CD14-positive monocyte (primary cell): ENCODE measurements around the gene RPS6KA4. TPM values are rescaled to one million over a fixed set of nuclear protein-coding genes. Genes with fewer than 3 reads are reported as not detected.

Experiments
- DNase-seq, 3 donors: peaks; one replicate each; pipeline ENCODE4 v3.0.0-alpha.2; 2011 to 2022
- H2AFZ ChIP-seq: 2 replicates; pipeline ENCODE4 v1.6.0; 2012; ENCODE audit warnings: mild to moderate bottlenecking, low read depth, low read length, inconsistent platforms; ENCODE audit not compliant: insufficient read depth, poor library complexity, severe bottlenecking
- H3K27ac ChIP-seq, 2 donors: 1 replicate in 1 of 2; 2 replicates in 1 of 2; pipeline ENCODE4 v1.5.1; 2012 to 2013; ENCODE audit warnings: low read length in 2 of 2, control low read depth in 1 of 2, inconsistent platforms in 1 of 2, low read depth in 1 of 2, mild to moderate bottlenecking in 1 of 2
- H3K27me3 ChIP-seq, 2 donors: one replicate each; pipeline versions ENCODE4 v1.6.0 to v1.6.1; 2011 to 2013; ENCODE audit warnings: low read length in 2 of 2; ENCODE audit not compliant: control insufficient read depth in 2 of 2, insufficient read depth in 2 of 2
- H3K36me3 ChIP-seq, 2 donors: replicated peaks in 1 of 2; 1 replicate in 1 of 2; 2 replicates in 1 of 2; pipeline versions ENCODE4 v1.5.1 to v1.6.1; 2012 to 2013; ENCODE audit warnings: low read length in 2 of 2, control low read depth in 1 of 2, inconsistent platforms in 1 of 2, mild to moderate bottlenecking in 1 of 2; ENCODE audit not compliant: insufficient read depth in 2 of 2, control insufficient read depth in 1 of 2
- H3K4me1 ChIP-seq, 2 donors: 1 replicate in 1 of 2; 2 replicates in 1 of 2; pipeline versions ENCODE4 v1.5.1 to v1.6.1; 2012 to 2013; ENCODE audit warnings: low read length in 2 of 2, control low read depth in 1 of 2, inconsistent platforms in 1 of 2, mild to moderate bottlenecking in 1 of 2, moderate library complexity in 1 of 2; ENCODE audit not compliant: insufficient read depth in 2 of 2, control insufficient read depth in 1 of 2
- H3K4me2 ChIP-seq: replicated peaks from 2 replicates; pipeline ENCODE3; 2012; ENCODE audit warnings: low read length, moderate library complexity, mild to moderate bottlenecking; ENCODE audit not compliant: poor library complexity, severe bottlenecking; ENCODE audit errors: extremely low read depth
- H3K4me3 ChIP-seq, 3 experiments: fragments of 200-600 bp in 1 of 3; sonication (generic) in 1 of 3; replicated peaks in 1 of 3; 1 replicate in 2 of 3; 2 replicates in 1 of 3; pipeline ENCODE4 v1.5.1; 2011 to 2013; ENCODE audit warnings: low read length in 3 of 3, mild to moderate bottlenecking in 3 of 3, control low read depth in 2 of 3, low read depth in 2 of 3, inconsistent platforms in 1 of 3, moderate library complexity in 1 of 3
- H3K79me2 ChIP-seq: 2 replicates; pipeline ENCODE4 v1.6.0; 2012; ENCODE audit warnings: mild to moderate bottlenecking, control low read depth, inconsistent platforms, low read length, moderate library complexity; ENCODE audit not compliant: insufficient read depth
- H3K9ac ChIP-seq: 2 replicates; pipeline ENCODE4 v1.6.0; 2017; ENCODE audit warnings: low read length, mild to moderate bottlenecking; ENCODE audit not compliant: insufficient read depth, poor library complexity, severe bottlenecking
- H3K9me3 ChIP-seq, 2 donors: replicated peaks in 1 of 2; 1 replicate in 1 of 2; 2 replicates in 1 of 2; pipeline versions ENCODE4 v1.5.1 to v1.6.1; 2012 to 2013; ENCODE audit warnings: low read length in 2 of 2, control low read depth in 1 of 2; ENCODE audit not compliant: control insufficient read depth in 1 of 2, insufficient read depth in 1 of 2
- H4K20me1 ChIP-seq: 2 replicates; pipeline ENCODE4 v1.6.0; 2012; ENCODE audit warnings: mild to moderate bottlenecking, low read length, control low read depth, moderate library complexity; ENCODE audit not compliant: insufficient read depth
- H3K27ac Mint-ChIP-seq, 7 donors: one replicate each; pipeline ENCODE4 v1.8.0; 2020; ENCODE audit warnings: mild to moderate bottlenecking in 7 of 7, mixed read lengths in 7 of 7, moderate library complexity in 6 of 7, inconsistent platforms in 2 of 7
- H3K27me3 Mint-ChIP-seq, 3 donors: one replicate each; pipeline ENCODE4 v1.8.0; 2021 to 2022; ENCODE audit warnings: low read depth in 3 of 3, mild to moderate bottlenecking in 3 of 3, mixed read lengths in 3 of 3, moderate library complexity in 3 of 3, inconsistent platforms in 1 of 3
- H3K36me3 Mint-ChIP-seq, 2 donors: one replicate each; pipeline ENCODE4 v1.8.0; 2020; ENCODE audit warnings: mixed read lengths in 2 of 2, inconsistent platforms in 1 of 2, mild to moderate bottlenecking in 1 of 2
- H3K4me1 Mint-ChIP-seq: one replicate; pipeline ENCODE4 v1.8.0; 2020; ENCODE audit warnings: mild to moderate bottlenecking, mixed read lengths
- H3K4me3 Mint-ChIP-seq, 2 donors: one replicate each; pipeline ENCODE4 v1.8.0; 2020; ENCODE audit warnings: mild to moderate bottlenecking in 2 of 2, mixed read lengths in 2 of 2, moderate library complexity in 1 of 2
- H3K9me3 Mint-ChIP-seq, 7 donors: one replicate each; pipeline ENCODE4 v1.8.0; 2020 to 2022; ENCODE audit warnings: mixed read lengths in 7 of 7, mild to moderate bottlenecking in 6 of 7, moderate library complexity in 6 of 7, inconsistent platforms in 2 of 7
- CTCF ChIP-seq: fragments of 200-600 bp; IDR thresholded peaks from one replicate; pipeline ENCODE4 v1.8.0; 2022; ENCODE audit warnings: antibody characterized with exemption, mild to moderate bottlenecking
- WGBS: methylation state at CpG from one replicate; pipeline ENCODE4 v1.1.5; 2013; ENCODE audit warnings: missing lambda C conversion rate; ENCODE audit not compliant: insufficient coverage; 5-methylcytosine and 5-hydroxymethylcytosine counted together
- intact Hi-C, 2 donors: fragments of 100-400 bp; cut with micrococcal nuclease; formaldehyde crosslinking; loops; one replicate each; pipeline versions ENCODE4 v1.15.0 to v1.15.1; 2023
- polyA plus RNA-seq, 3 donors: library from polyadenylated mRNA; depleted of rRNA in 1 of 3; unstranded in 2 of 3; stranded (reverse) in 1 of 3; fragments of 300-500 nt in 2 of 3; fragments of >200 nt in 1 of 3; fragmentation: Illumina TruSeq in 2 of 3; gene quantifications; 1 replicate in 2 of 3; 2 replicates in 1 of 3; pipeline ENCODE4 v1.2.3, GENCODE V29; 2012 to 2021

The RPS6KA4 gene
- polyA plus RNA-seq, 3 donors, result 16.2 to 110 (median 24.5) TPM

GRCh38 chr11:64364435-64364834 is 5.5 kb downstream of the RPS6KA4 start:
- H3K27me3 Mint-ChIP-seq, result peaks cover 0 to 1% (median 0%) of the 10 kb centered on the region in 3 donors
- TF ChIP-seq CTCF, result no peak
- Histone ChIP-seq H3K4me1 (peaks cover 17 to 23% of the 10 kb centered on the region in 2 donors), H3K9ac (no peak overlapping the region), H3K4me2 (no peak overlapping the region), H3K27ac (no peak overlapping the region), H3K36me3 (peaks cover 78 to 86% of the 10 kb centered on the region in 2 donors), H3K4me3 (no peak overlapping the region), H2AFZ (no peak overlapping the region), H4K20me1 (peaks cover 78% of the 10 kb centered on the region), H3K79me2 (peaks cover 59% of the 10 kb centered on the region), H3K9me3 (no peaks in the 10 kb centered on the region), H3K27me3 (no peaks in the 10 kb centered on the region)
- WGBS, result 100% methylated on average over 1 of the region's 6 CpGs
- H3K4me1 Mint-ChIP-seq, result peaks cover 26% of the 10 kb centered on the region
- no peak for DNase-seq
- H3K9me3 Mint-ChIP-seq, result peaks cover 0 to 2% (median 0%) of the 10 kb centered on the region in 7 donors
- intact Hi-C loops, result no loop called here
- peaks cover 70 to 87% of the 10 kb centered on the region in 2 donors for H3K36me3 Mint-ChIP-seq
- H3K4me3 Mint-ChIP-seq, result no peak overlapping the region
- H3K27ac Mint-ChIP-seq, result no peak overlapping the region

- H3K27ac Mint-ChIP-seq, result no peak overlapping the region
- no peak for DNase-seq
- Histone ChIP-seq H3K36me3 (peaks cover 82 to 90% of the 10 kb centered on the region in 2 donors), H2AFZ (no peak overlapping the region), H3K4me2 (no peak overlapping the region), H3K4me3 (no peak overlapping the region), H4K20me1 (peaks cover 78% of the 10 kb centered on the region), H3K27me3 (no peaks in the 10 kb centered on the region), H3K79me2 (peaks cover 55% of the 10 kb centered on the region), H3K9me3 (no peaks in the 10 kb centered on the region), H3K27ac (no peak overlapping the region), H3K9ac (no peak overlapping the region), H3K4me1 (peaks cover 13 to 18% of the 10 kb centered on the region in 2 donors)
- H3K36me3 Mint-ChIP-seq, result peaks cover 73 to 91% of the 10 kb centered on the region in 2 donors
- WGBS, result no CpG with 5 or more reads among the region's 4 CpGs
- peaks cover 0 to 2% (median 0%) of the 10 kb centered on the region in 7 donors for H3K9me3 Mint-ChIP-seq
- peaks cover 21% of the 10 kb centered on the region for H3K4me1 Mint-ChIP-seq
- H3K4me3 Mint-ChIP-seq, result no peak overlapping the region
- intact Hi-C loops, result no loop called here
- no peak for TF ChIP-seq CTCF
- peaks cover 0 to 1% (median 0%) of the 10 kb centered on the region in 3 donors for H3K27me3 Mint-ChIP-seq
Measured at GRCh38 chr11:64364911-64365310, 5.9 kb downstream of the RPS6KA4 start.
